Heart left ventricle (tissue), 13 donors: ENCODE results near the gene PCSK2.

Source experiments
- CTCF ChIP-seq, 12 donors: fragments of 200-600 bp; sonication (generic) in 4 of 12; IDR thresholded peaks; one replicate each; pipeline versions ENCODE4 v1.5.0 to v1.8.0; 2018 to 2022; ENCODE audit warnings: antibody characterized with exemption in 12 of 12, mild to moderate bottlenecking in 5 of 12
- POLR2A ChIP-seq, 2 donors: fragments of 450-650 bp; IDR thresholded peaks; one replicate each; pipeline ENCODE4 v1.6.1; 2017; ENCODE audit warnings: antibody characterized with exemption in 2 of 2, mild to moderate bottlenecking in 2 of 2, moderate library complexity in 2 of 2
- donor health status: ischemic (EF 13 %, LVEDD 7.1; RV severe dilation, severe dysfunction).
- donor health status: DM: no; HTN: yes; CAD: no.
- donor health status: DM: no; HTN: no; CAD: no.
- donor health status: ischemic (EF 25% LVEDD 6.9; RV normal size, moderate dysfunction).
- donor health status: ischemic (EF 25% LVEDD 5.7; RV mildly dilated, moderate dysfunction).
- donor health status: ischemic (EF 35%, LVEDD 5.7; RV mildly dilated, moderate dysfunction).
- donor health status: nonischemic (EF 11% LVEDD 7.7; RV severe dilation, severe dysfunction).
- donor health status: DM: yes; HTN: yes; CAD: no.
- donor health status: PGD.
- donor health status: ischemic (EF 29% LVEDD 5.4; RV normal size, mild dysfunction).
- donor health status: nonischemic (EF 23%, LVEDD 6.1; RV moderate dilation, normal function).

- no peak for TF ChIP-seq CTCF (IDR thresholded peaks at IDR 0.05)
- no peak for TF ChIP-seq POLR2A (IDR thresholded peaks at IDR 0.05)
These were observed 293.7 kb downstream of the PCSK2 start for GRCh38 chr20:17520583-17520982.
